Fibroblast of lung (primary cell): ENCODE results near the gene ITPKC. TPM values are rescaled to one million over a fixed set of nuclear protein-coding genes. Genes with fewer than 3 reads are reported as not detected.

ENCODE experiments used
- DNase-seq, 2 donors: peaks; one replicate each; pipeline versions ENCODE4 v3.0.0 to v3.0.0-alpha.2; 2010; ENCODE audit warnings: low read depth in 2 of 2
- H2AFZ ChIP-seq: 2 replicates; pipeline ENCODE4 v1.5.1; 2012; ENCODE audit warnings: low read length, control low read depth, inconsistent platforms
- H3K27ac ChIP-seq: 2 replicates; pipeline ENCODE4 v1.5.1; 2011; ENCODE audit warnings: low read length, control low read depth; ENCODE audit not compliant: insufficient read depth
- H3K27me3 ChIP-seq: 2 replicates; pipeline ENCODE4 v1.5.1; 2011; ENCODE audit warnings: mild to moderate bottlenecking, low read length; ENCODE audit not compliant: control insufficient read depth, insufficient read depth
- H3K36me3 ChIP-seq: 2 replicates; pipeline ENCODE4 v1.5.1; 2011; ENCODE audit warnings: low read length; ENCODE audit not compliant: control insufficient read depth, insufficient read depth
- H3K4me1 ChIP-seq: 2 replicates; pipeline ENCODE4 v1.5.1; 2011; ENCODE audit warnings: low read length; ENCODE audit not compliant: control insufficient read depth, insufficient read depth; ENCODE audit errors: extremely low read depth
- H3K4me2 ChIP-seq: 2 replicates; pipeline ENCODE4 v1.5.1; 2011; ENCODE audit warnings: low read length, control low read depth; ENCODE audit not compliant: insufficient read depth; ENCODE audit errors: extremely low read depth
- H3K4me3 ChIP-seq, 4 experiments: fragments of 200-600 bp in 1 of 4; sonication (generic) in 1 of 4; replicated peaks in 1 of 4; 2 replicates each; pipeline ENCODE4 v1.5.1; 2011 to 2016; ENCODE audit warnings: low read length in 4 of 4, low read depth in 3 of 4, mild to moderate bottlenecking in 3 of 4, control low read depth in 2 of 4, inconsistent platforms in 1 of 4, mixed read lengths in 1 of 4; ENCODE audit not compliant: insufficient read depth in 1 of 4; ENCODE audit errors: control extremely low read depth in 1 of 4
- H3K79me2 ChIP-seq: 2 replicates; pipeline ENCODE4 v1.5.1; 2012; ENCODE audit warnings: mild to moderate bottlenecking, low read length, inconsistent platforms; ENCODE audit not compliant: control insufficient read depth, insufficient read depth
- H3K9ac ChIP-seq: 2 replicates; pipeline ENCODE4 v1.5.1; 2011; ENCODE audit warnings: mild to moderate bottlenecking, low read length, control low read depth; ENCODE audit not compliant: insufficient read depth
- H3K9me3 ChIP-seq: 2 replicates; pipeline ENCODE4 v1.5.1; 2012; ENCODE audit warnings: low read depth, low read length; ENCODE audit not compliant: control insufficient read depth, insufficient read depth
- H4K20me1 ChIP-seq: 2 replicates; pipeline ENCODE4 v1.5.1; 2011; ENCODE audit warnings: low read length; ENCODE audit not compliant: control insufficient read depth, insufficient read depth; ENCODE audit errors: extremely low read depth
- CTCF ChIP-seq, 2 donors: IDR thresholded peaks in 1 of 2; conservative IDR thresholded peaks in 1 of 2; 1 replicate in 1 of 2; 2 replicates in 1 of 2; pipeline ENCODE4 v1.5.1; 2011 to 2012; ENCODE audit warnings: low read length in 2 of 2, control low read depth in 1 of 2, inconsistent platforms in 1 of 2, low read depth in 1 of 2, mild to moderate bottlenecking in 1 of 2
- EZH2 ChIP-seq: IDR thresholded peaks from 2 replicates; pipeline ENCODE4 v1.5.1; 2012; ENCODE audit warnings: low read length, control low read depth, mild to moderate bottlenecking; ENCODE audit errors: missing control alignments
- polyA plus RNA-seq, 2 donors: library from polyadenylated mRNA; depleted of rRNA in 1 of 2; stranded (reverse) in 1 of 2; unstranded in 1 of 2; fragments of >200 nt; gene quantifications; 2 replicates each; pipeline ENCODE4 v1.2.1, GENCODE V29; 2011 to 2012; ENCODE audit warnings: missing spikeins in 1 of 2
- total RNA-seq: library from RNA; depleted of rRNA; stranded (reverse); fragments of >200 nt; gene quantifications from 2 replicates; pipeline ENCODE4 v1.2.1, GENCODE V29; 2014

The ITPKC gene
- total and polyA plus RNA-seq, 2 donors (not counting 1 experiment from before 2014, with no cell fraction given) = 6.5 to 23.1 TPM

- DNase-seq = no peak
- no peaks in the 10 kb centered on the region for H3K4me1 ChIP-seq
- H3K4me2 ChIP-seq = no peak overlapping the region
- no peaks in the 10 kb centered on the region for H3K79me2 ChIP-seq
- no peak overlapping the region for H3K9ac ChIP-seq
- H3K9me3 ChIP-seq = no peaks in the 10 kb centered on the region
- no peak overlapping the region for H3K27ac ChIP-seq
- TF ChIP-seq EZH2 (no peak), CTCF (conservative IDR thresholded peaks at IDR 0.05 in 1 of 2, IDR thresholded peaks at IDR 0.05 in 1 of 2; ENCODE audit: low read depth in 1 of 2, low read length in 2 of 2) (no peak)
- H4K20me1 ChIP-seq = no peaks in the 10 kb centered on the region
- peaks cover 22% of the 10 kb centered on the region for H3K36me3 ChIP-seq
- no peaks in the 10 kb centered on the region for H3K27me3 ChIP-seq
- H2AFZ ChIP-seq = no peak overlapping the region
- H3K4me3 ChIP-seq = no peak overlapping the region
Observed at GRCh38 chr19:40705362-40705651, 11.6 kb upstream of the ITPKC start.

- no peak overlapping the region for H2AFZ ChIP-seq
- TF ChIP-seq CTCF (conservative IDR thresholded peaks at IDR 0.05 in 1 of 2, IDR thresholded peaks at IDR 0.05 in 1 of 2; ENCODE audit: low read depth in 1 of 2, low read length in 2 of 2) (no peak), EZH2 (no peak)
- peaks cover 22% of the 10 kb centered on the region for H3K36me3 ChIP-seq
Observed at GRCh38 chr19:40705950-40706619, 10.8 kb upstream of the ITPKC start.

GRCh38 chr19:40707615-40708014, 9.3 kb upstream of the ITPKC start:
- no peaks in the 10 kb centered on the region for H3K9me3 ChIP-seq

More at GRCh38 chr19:40705950-40706619, 10.8 kb upstream of the ITPKC start:
- DNase-seq = no peak
- no peaks in the 10 kb centered on the region for H3K79me2 ChIP-seq
- no peaks in the 10 kb centered on the region for H3K4me1 ChIP-seq
- H3K9ac ChIP-seq = no peak overlapping the region
- H3K27ac ChIP-seq = no peak overlapping the region
- H3K9me3 ChIP-seq = no peaks in the 10 kb centered on the region
- no peak overlapping the region for H3K4me3 ChIP-seq
- no peaks in the 10 kb centered on the region for H3K27me3 ChIP-seq
- no peak overlapping the region for H3K4me2 ChIP-seq
- H4K20me1 ChIP-seq = no peaks in the 10 kb centered on the region

More at GRCh38 chr19:40707615-40708014, 9.3 kb upstream of the ITPKC start:
- Histone ChIP-seq H3K27me3 (no peaks in the 10 kb centered on the region), H3K9ac (no peak overlapping the region), H3K36me3 (peaks cover 17% of the 10 kb centered on the region), H3K4me2 (no peak overlapping the region), H3K79me2 (no peaks in the 10 kb centered on the region), H3K27ac (no peak overlapping the region), H2AFZ (no peak overlapping the region), H3K4me1 (no peaks in the 10 kb centered on the region), H3K4me3 (no peak overlapping the region), H4K20me1 (no peaks in the 10 kb centered on the region)
- TF ChIP-seq CTCF (conservative IDR thresholded peaks at IDR 0.05 in 1 of 2, IDR thresholded peaks at IDR 0.05 in 1 of 2; ENCODE audit: low read depth in 1 of 2, low read length in 2 of 2) (no peak), EZH2 (no peak)
- no peak for DNase-seq
